Nephron progenitor cell (in vitro differentiated cells): ENCODE measurements around the gene TMED7.

ENCODE experiments used
- DNase-seq: peaks from one replicate; pipeline ENCODE4 v3.0.0; 2021
- H3K27ac Mint-ChIP-seq: 2 replicates; pipeline ENCODE4 v1.8.0; 2021; ENCODE audit warnings: mild to moderate bottlenecking, moderate library complexity, mixed read lengths
- H3K27me3 Mint-ChIP-seq: 2 replicates; pipeline ENCODE4 v1.8.0; 2021; ENCODE audit warnings: mild to moderate bottlenecking, low read depth, mixed read lengths; ENCODE audit not compliant: poor library complexity
- H3K36me3 Mint-ChIP-seq: 2 replicates; pipeline ENCODE4 v1.8.0; 2021; ENCODE audit warnings: low read depth, mixed read lengths
- H3K4me1 Mint-ChIP-seq: 2 replicates; pipeline ENCODE4 v1.8.0; 2021; ENCODE audit warnings: mixed read lengths
- H3K4me3 Mint-ChIP-seq: 2 replicates; pipeline ENCODE4 v1.8.0; 2021; ENCODE audit warnings: mild to moderate bottlenecking, moderate library complexity, mixed read lengths
- H3K9me3 Mint-ChIP-seq: 2 replicates; pipeline ENCODE4 v1.8.0; 2021; ENCODE audit warnings: mild to moderate bottlenecking, moderate library complexity, mixed read lengths
- TF ChIP-seq, protein P1 (sequence below): fragments of 200-600 bp; sonication (generic); IDR thresholded peaks from 2 replicates; pipeline ENCODE4 v1.5.0; 2021; ENCODE audit warnings: antibody characterized with exemption

The TMED7 gene

GRCh38 chr5:115599924-115600323 is 25.9 kb downstream of the TMED7 start:
- H3K27me3 Mint-ChIP-seq = peaks cover 8% of the 10 kb centered on the region

DNA sequence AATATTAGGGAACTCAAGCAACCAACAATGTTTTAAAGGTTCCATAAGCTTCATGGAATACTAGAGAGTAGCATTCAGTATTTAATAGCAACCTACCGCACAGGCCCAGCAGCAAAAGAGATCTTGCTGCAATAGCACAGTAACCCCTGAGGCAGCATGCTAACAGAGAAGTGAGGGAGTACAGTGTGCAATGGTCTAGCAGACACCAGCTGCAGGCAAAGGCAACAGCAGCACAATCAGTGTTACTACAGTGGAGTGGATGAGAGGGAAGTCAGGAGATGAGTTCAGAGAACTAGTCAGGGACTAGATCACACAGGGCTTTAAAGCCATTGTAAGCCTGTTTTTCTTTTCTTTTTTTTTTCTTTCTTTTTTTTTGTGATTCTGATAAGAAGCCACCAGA is 26.3 kb downstream of the TMED7 start:
- Mint-ChIP-seq H3K9me3 (no peaks in the 10 kb centered on the region), H3K36me3 (peaks cover 15% of the 10 kb centered on the region), H3K27me3 (peaks cover 8% of the 10 kb centered on the region), H3K27ac (no peak overlapping the region), H3K4me3 (no peak overlapping the region), H3K4me1 (peaks cover 20% of the 10 kb centered on the region)
- TF ChIP-seq, protein P1, sequence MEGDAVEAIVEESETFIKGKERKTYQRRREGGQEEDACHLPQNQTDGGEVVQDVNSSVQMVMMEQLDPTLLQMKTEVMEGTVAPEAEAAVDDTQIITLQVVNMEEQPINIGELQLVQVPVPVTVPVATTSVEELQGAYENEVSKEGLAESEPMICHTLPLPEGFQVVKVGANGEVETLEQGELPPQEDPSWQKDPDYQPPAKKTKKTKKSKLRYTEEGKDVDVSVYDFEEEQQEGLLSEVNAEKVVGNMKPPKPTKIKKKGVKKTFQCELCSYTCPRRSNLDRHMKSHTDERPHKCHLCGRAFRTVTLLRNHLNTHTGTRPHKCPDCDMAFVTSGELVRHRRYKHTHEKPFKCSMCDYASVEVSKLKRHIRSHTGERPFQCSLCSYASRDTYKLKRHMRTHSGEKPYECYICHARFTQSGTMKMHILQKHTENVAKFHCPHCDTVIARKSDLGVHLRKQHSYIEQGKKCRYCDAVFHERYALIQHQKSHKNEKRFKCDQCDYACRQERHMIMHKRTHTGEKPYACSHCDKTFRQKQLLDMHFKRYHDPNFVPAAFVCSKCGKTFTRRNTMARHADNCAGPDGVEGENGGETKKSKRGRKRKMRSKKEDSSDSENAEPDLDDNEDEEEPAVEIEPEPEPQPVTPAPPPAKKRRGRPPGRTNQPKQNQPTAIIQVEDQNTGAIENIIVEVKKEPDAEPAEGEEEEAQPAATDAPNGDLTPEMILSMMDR = no peak
- no peak for DNase-seq

More at GRCh38 chr5:115599924-115600323, 25.9 kb downstream of the TMED7 start:
- H3K4me3 Mint-ChIP-seq = peak overlapping the region; percentile 2
- H3K27ac Mint-ChIP-seq = no peak overlapping the region
- H3K36me3 Mint-ChIP-seq = peaks cover 18% of the 10 kb centered on the region
- no peaks in the 10 kb centered on the region for H3K9me3 Mint-ChIP-seq
- no peak for DNase-seq
- TF ChIP-seq, protein P1 = no peak
- peaks cover 20% of the 10 kb centered on the region for H3K4me1 Mint-ChIP-seq

DNA sequence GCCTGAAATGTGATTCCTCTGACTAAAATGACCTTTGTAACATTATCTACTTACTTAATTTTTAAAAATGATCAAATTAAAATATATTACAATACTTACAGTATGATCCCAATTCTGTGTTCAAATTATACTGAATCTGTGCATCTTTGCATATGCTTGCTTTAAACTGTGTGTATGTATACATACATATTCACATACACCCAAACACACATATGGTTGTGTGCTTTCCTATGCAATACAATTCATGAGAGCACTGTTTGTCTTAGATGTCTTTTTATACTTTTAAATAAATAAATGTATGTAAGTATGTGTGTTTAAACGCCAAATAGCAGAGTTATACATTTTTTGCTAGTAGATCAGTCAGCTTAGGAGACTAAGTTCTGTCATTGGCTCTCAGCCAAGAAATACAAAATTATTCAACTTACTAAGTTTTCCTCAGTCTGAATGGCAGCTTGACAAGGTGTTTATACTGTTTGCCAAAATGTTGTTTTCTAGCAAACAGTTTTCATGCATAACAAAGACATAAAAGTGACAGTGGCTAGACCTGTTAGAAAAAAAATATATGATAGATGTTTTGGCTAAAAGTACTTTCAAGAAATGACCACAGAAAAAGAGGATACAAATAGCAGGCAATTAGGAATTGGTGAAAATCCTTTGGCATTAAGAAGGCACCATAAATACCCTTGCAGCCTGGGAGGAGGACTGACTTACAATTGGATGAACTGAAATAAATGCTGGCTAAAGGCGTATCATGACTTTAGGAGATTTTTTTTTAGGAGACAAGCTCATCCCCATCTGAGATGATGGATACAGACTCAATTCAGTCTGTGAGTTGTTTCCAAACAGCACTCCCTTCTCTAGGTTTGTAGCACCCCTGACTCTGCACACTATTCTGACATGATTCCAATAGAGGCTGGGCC is 31.4 kb downstream of the TMED7 start:
- TF ChIP-seq, protein P1 = no peak
- H3K36me3 Mint-ChIP-seq = no peaks in the 10 kb centered on the region
- peaks cover 1% of the 10 kb centered on the region for H3K4me1 Mint-ChIP-seq
- no peak for DNase-seq
- H3K4me3 Mint-ChIP-seq = no peak overlapping the region
- peaks cover 3% of the 10 kb centered on the region for H3K27me3 Mint-ChIP-seq
- H3K9me3 Mint-ChIP-seq = no peaks in the 10 kb centered on the region
- H3K27ac Mint-ChIP-seq = no peak overlapping the region

DNA sequence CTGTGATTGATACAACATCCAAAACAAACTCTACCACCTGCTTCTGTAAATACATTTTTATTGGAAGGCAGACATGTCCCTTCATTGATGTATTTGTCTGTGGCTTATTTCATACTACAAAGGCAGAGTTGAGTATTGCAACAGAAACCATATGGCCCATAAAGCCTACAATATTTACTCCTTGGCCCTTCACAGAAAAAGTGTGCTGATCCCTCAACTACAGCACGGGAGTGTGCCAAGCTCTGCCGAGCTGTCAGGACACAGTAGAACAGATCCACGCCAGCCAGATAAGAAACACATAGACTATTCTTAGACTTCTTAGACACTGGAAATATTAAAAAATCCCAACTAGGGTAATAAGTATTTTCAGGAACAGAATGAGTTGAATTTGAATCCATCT is 36.8 kb downstream of the TMED7 start:
- no peak overlapping the region for H3K4me3 Mint-ChIP-seq
- H3K27ac Mint-ChIP-seq = no peak overlapping the region
- no peak for DNase-seq
- TF ChIP-seq, protein P1 = no peak
- H3K36me3 Mint-ChIP-seq = no peaks in the 10 kb centered on the region
- H3K9me3 Mint-ChIP-seq = no peaks in the 10 kb centered on the region
- peaks cover 4% of the 10 kb centered on the region for H3K27me3 Mint-ChIP-seq
- no peaks in the 10 kb centered on the region for H3K4me1 Mint-ChIP-seq

- peaks cover 4% of the 10 kb centered on the region for H3K27me3 Mint-ChIP-seq
- no peak overlapping the region for H3K27ac Mint-ChIP-seq
- no peaks in the 10 kb centered on the region for H3K9me3 Mint-ChIP-seq
- no peak overlapping the region for H3K4me3 Mint-ChIP-seq
- TF ChIP-seq, protein P1 = no peak
- H3K4me1 Mint-ChIP-seq = no peaks in the 10 kb centered on the region
- no peak for DNase-seq
- H3K36me3 Mint-ChIP-seq = no peaks in the 10 kb centered on the region
These were observed 37.2 kb downstream of the TMED7 start for GRCh38 chr5:115588640-115589039.
